A549 treated with Mapracorat at 1 μM for 4 hours (cell line): Measurements from ENCODE around the gene HSFX2. TPM values are rescaled to one million over a fixed set of nuclear protein-coding genes. Genes with fewer than 3 reads are reported as not detected.

ENCODE experiments used
- total RNA-seq: library from RNA; stranded (reverse); fragments of 200-300 nt; extraction: Qiagen RNA extraction; gene quantifications from 5 replicates; pipeline ENCODE4 v1.2.3, GENCODE V29; 2022

Gene HSFX2
- 0.14 to 0.27 TPM (median 0.17 TPM) in 3 of 5 replicates, not detected in the others for total RNA-seq

DNA sequence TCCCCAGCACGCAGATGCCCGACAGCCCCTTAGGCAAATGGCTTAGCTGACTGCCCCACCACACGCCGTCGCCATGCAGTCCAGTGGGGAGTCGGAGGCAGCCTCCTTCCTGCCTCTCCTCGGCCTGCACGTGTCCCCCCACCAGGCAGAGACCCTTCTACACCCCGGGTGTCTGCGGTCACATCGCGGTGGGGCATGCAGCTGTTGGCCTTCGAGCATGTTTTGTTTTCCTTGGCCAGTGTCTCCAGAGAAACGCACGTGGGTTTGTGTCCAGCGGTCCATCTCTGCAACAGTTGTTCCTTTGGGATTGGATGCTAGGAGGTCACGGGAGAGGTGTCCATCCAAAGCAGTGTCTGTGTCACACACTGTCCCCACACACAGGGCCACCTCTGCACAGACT is at the start of gene HSFX2:
TSS of gene HSFX2 (minus strand) at position 101 of the 400 bp plus-strand sequence. CDS start 614 bp downstream, outside the sequence.

DNA sequence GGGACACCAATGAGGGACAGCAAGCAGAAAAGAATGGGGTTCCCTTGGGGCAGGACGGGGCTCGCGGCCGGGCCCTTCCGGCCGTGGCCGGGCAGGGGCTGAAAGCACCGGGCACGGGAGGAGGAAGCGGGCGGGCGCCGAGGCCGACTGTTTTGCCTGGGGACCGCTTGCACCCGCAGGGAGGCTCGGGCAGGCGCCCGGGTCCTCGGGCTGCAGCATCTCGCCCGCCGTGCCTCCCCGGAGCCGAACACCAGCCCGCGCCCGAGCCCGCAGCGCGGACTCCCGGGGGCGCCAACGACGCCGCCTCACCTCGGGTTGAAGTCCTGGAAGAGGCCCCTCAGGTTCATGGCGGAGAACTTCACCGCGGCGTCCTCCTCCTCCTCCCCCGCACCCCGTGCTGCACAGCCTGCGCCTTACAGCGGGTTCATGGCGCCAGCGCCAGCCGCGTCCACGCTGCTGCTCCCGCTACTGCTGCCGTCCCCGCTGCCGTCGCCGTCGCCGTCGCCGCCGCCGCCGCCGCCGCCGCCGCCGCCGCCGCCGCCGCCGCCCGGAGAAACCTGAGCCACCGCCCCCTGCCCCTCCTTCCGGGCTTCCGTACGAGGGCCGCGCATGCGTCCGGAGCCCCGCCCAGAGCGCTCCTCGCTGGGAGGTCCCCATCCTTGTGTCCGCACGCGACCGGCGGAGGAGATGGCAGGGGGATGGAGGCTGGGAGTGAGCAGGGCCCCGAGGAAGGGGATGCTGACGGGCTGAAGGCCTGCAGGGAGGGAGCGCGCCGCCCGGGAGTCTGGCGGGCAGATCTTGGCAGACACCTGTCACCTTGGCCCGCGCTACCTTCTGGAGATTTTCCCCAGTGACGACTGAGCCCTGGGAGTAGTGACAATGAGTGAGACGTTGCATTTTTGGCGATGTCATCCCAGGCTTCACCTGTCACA is 36.4 kb upstream of the HSFX2 start, which contains the start of gene TMEM185A:
TSS of gene TMEM185A (minus strand) at position 559 of the 932 bp plus-strand sequence. CDS start at position 347, 212 bp downstream.

DNA sequence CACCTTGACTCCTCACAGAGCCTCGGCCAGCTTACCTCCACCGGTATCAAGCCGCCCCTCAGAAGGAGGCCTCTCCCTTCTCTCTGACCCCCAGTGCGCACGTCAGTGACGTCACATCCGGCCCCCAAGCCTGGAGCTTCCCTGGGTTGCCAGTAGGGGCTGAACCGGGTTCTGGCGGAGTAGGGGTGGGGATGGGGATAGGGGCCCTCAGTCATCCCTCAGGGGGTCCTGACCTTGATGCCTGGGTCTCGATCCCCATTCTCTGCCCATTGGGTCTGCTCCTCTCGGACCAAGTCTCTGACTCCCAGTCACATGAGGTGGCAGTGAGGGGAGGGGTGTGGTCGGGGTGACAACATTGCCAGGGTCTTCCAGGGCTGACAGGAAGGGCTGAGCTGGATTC is 7.8 kb downstream of the HSFX2 start, which contains the start of gene MAGEA9B:
TSS of gene MAGEA9B (minus strand) at position 101 of the 400 bp plus-strand sequence. CDS start 4,280 bp downstream, outside the sequence.

GRCh38 chrX:149549701-149550100 is 45.4 kb downstream of the HSFX2 start, which contains the start of gene HSFX3:
TSS of gene HSFX3 (minus strand) at chrX:149549924. CDS start at chrX:149549852, 72 bp downstream.

Other genes with a start within 250 kb of the HSFX2 start
- 79.7 to 110 TPM (median 101 TPM) in 5 replicates for gene IDS, start 90.0 kb downstream of the HSFX2 start, total RNA-seq
- gene EOLA1, start 54.3 kb downstream of the HSFX2 start, total RNA-seq, result 19.7 to 23.2 TPM (median 21.7 TPM) in 5 replicates
- gene HSFX3, start 45.4 kb downstream of the HSFX2 start, total RNA-seq, result not detected in 5 replicates
- gene MAGEA9B, start 7.9 kb downstream of the HSFX2 start, total RNA-seq, result not detected in 5 replicates
- gene TMEM185A, start 36.5 kb upstream of the HSFX2 start, total RNA-seq, result 25.7 to 28.7 TPM (median 27.0 TPM) in 5 replicates
- gene MAGEA11, start 116.7 kb upstream of the HSFX2 start, total RNA-seq, result 0.07 TPM in 1 of 5 replicates, not detected in the others
- gene HSFX1, start 178.8 kb upstream of the HSFX2 start, total RNA-seq, result 0.09 to 0.53 TPM (median 0.24 TPM) in 5 replicates
- not detected in 5 replicates for gene MAGEA9, start 186.6 kb upstream of the HSFX2 start, total RNA-seq